ENCODE data around the gene HYCC1. TPM values are rescaled to one million over a fixed set of nuclear protein-coding genes. Genes with fewer than 3 reads are reported as not detected.

HYCC1 gene
- polyA plus RNA-seq, 1 donor = 20.7 TPM

DNA sequence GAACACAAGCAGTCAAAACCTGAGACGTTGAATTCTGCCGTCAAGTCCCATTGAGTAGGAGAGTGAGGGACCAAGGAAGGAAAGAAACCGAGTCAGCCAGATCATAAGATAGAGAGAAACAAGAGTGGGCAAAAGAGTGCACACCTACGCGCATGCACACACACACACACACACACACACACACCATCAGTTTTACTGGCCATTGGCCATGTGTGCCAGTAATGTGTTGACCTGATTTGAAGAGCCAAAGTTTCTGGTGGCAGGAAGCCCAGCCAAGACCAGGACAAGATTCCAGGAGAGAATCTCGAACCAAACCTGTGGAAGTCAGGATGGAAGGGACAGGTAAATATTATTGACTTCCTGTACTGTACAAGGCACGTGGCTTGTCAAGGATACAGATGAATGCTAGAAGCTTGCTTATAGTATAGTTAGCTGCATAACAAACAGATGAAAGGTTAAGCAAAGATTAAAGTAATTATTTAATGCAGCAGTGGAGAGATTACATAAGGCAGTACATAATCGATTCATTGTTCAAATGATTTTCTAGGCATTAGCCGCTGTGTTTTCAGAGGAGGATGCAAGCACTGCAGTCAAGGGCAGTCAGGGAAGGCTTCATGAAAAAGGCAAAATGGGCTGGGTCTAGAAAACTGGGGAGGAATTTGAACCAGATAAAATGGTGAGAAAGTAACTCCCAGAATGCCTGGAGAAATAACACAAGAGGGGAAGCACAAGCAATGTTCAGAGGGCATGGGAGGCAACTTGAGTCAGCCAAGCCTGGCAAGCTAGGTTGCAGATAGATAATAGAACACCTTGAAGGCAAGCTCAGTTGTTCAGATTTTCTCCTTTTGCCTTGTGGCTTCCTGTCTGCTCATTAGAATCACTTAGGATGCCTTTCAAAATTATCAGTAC, 2.7 kb upstream of the HYCC1 start:
- DNase-seq (ENCODE audit: low read depth) = no peak

- no peak for DNase-seq (ENCODE audit: low read depth)
Measured at GRCh38 chr7:23014681-23015080, 751 bp upstream of the HYCC1 start.

DNA sequence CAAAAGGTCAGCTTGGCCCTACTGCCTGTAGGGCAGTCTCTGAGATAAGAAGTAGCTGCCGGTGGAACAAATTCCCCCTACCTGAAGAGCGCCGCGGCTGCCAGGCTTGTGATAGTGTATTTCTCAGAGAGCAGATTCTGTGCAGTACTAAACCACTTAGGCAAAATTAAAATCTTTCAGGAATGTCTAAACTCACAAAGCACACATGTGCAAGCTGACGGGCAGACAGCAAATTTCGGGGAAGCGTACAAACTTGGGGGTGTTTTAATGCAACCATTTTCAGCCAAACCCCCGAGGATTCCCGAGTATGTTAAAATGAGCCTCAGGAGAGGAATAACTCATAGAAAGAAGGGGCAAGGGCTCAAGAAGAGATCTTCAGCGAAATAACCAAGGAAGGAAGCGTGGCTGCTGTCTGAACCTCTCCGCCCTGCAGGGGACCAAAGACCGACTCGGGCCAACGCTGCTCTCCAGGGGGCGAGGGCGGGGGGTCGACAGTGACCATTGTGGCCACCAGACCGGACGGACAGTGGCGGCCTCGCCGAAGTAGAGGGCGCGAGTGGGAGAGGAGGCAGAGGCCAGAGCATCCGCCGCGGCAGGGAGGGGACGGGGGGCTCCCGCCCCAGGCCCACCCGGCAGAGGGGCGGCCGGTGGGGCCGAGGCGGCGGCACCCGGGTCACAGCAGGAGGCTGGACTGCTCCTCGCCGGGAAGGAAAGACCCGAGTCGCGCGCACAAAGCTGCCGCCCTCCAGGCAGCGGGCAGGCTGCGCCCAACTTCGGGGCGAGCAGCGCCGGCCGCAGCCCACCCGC, 819 bp downstream of the HYCC1 start:
- DNase-seq (ENCODE audit: low read depth) = no peak

DNA sequence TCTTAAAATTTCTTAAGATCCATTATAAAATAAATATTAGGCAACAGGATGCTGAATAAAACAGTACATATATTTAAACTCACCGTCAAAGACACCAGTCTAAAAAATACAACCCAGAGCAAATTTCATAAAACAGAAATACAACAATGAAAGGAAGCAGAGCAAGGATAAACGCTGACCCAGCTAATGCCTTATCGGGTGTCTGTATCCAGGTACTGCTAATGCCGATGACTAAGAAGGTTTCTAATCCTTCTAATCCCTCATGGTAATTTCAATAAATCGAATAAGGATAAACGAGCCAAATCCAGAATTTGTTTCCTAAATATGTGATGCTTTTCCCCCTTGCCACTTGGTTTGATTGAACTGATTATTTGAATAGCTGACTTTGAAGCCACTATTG, 1.7 kb downstream of the HYCC1 start:
- DNase-seq (ENCODE audit: low read depth) = no peak

- DNase-seq (ENCODE audit: low read depth) = no peak
Measured at GRCh38 chr7:23011222-23011924, 2.6 kb downstream of the HYCC1 start.

- no peak for DNase-seq (ENCODE audit: low read depth)
Measured at GRCh38 chr7:23009303-23009702, 4.6 kb downstream of the HYCC1 start.

- no peak for DNase-seq (ENCODE audit: low read depth)
Measured at GRCh38 chr7:23004247-23004520, 9.7 kb downstream of the HYCC1 start.

GRCh38 chr7:23003505-23004246, 10.3 kb downstream of the HYCC1 start:
- DNase-seq (ENCODE audit: low read depth) = no peak

DNA sequence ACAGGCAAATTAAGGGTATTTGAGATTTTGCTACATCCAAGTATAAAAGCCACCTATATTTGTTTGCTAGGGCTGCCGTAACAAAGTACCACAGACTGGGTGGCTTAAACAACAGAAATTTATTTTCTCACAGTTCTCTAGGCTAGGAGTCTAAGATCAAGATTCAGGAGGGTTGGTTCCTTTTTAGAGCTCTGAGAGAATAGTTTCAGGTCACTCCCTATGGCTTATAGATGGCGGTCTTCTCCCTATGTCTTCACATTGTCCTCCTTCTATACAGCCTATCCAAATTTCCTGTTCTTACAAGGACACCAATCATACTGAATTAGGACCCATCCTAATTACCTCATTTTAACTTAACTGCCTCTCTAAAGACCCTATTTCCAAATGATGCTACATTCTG, 11.2 kb downstream of the HYCC1 start:
- DNase-seq (ENCODE audit: low read depth) = no peak

DNA sequence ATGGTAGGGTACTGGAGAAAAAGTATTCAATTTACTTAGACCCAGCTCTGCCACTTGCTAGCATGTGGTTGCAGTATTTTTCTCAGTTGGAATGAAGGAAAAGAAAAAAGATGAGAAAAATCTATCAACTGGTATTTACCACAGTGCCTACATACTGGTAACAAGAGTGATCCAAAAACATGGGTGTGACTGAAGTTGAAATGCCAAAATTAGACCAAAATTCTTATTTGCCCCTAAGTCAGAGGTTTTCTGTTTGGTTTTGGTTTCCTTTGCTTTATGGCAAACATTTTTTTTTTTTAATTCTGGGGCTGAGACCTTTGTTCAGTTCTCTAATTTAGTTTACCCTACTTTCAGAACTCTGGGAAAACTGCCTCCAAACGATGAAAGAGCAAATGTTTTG, 12.3 kb downstream of the HYCC1 start:
- DNase-seq (ENCODE audit: low read depth) = no peak

DNA sequence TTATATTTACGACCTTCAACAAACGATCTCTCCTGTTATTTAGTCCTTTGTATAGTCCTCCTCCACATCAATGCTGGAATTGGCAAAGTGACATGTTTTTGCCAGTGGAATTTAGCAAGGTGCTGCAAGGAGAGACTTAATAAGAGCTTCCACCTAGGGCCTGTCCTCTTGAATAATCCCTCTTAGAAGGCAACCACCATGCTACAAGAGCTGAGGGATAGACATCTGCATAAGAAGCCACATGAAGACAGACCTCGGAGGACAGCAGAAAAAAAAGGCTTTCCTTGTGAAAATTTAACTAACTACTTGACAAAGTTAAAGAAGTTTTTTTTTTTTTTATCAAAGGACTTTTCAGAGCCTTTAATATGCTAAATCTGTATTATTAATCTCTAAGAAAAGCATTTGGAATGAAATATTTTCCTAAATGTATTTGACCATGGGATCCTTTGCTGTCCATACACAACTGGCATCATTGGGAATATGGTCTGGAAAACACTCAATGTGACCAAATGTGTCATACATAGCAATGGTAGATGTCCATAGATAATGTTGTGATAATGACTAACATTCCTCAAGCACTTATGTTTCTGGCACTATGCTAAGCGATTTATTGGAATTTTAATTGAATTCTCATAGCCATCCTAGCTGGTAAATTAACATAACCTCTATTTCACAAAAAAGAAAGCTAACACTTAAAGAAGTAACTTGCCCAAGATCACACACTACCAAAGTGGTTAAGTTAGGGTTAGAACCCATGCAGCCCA, 13.2 kb downstream of the HYCC1 start:
- DNase-seq (ENCODE audit: low read depth) = no peak

DNA sequence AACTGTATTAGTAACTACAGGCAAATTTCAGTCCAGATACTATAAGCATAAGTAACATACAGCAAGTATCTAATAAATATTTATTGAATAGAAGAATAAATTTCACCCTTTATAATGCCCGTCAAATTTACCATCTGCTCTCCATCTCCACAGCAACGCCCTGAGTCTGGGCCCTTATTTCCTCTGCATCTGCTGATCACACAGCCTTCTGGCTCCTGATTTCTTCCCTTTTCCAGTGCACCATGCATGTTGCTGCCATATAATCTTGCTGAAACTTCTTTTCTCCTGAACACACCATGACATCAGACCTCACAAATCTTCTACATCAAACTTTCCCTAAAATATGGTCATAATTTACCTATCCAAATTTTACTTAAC, 15.4 kb downstream of the HYCC1 start:
- no peak for DNase-seq (ENCODE audit: low read depth)

GRCh38 chr7:22997871-22998518, 15.9 kb downstream of the HYCC1 start:
- DNase-seq (ENCODE audit: low read depth) = no peak

- no peak for DNase-seq (ENCODE audit: low read depth)
Measured at GRCh38 chr7:22996470-22996869, 17.5 kb downstream of the HYCC1 start.

GRCh38 chr7:22995011-22995410, 18.9 kb downstream of the HYCC1 start:
- no peak for DNase-seq (ENCODE audit: low read depth)

DNA sequence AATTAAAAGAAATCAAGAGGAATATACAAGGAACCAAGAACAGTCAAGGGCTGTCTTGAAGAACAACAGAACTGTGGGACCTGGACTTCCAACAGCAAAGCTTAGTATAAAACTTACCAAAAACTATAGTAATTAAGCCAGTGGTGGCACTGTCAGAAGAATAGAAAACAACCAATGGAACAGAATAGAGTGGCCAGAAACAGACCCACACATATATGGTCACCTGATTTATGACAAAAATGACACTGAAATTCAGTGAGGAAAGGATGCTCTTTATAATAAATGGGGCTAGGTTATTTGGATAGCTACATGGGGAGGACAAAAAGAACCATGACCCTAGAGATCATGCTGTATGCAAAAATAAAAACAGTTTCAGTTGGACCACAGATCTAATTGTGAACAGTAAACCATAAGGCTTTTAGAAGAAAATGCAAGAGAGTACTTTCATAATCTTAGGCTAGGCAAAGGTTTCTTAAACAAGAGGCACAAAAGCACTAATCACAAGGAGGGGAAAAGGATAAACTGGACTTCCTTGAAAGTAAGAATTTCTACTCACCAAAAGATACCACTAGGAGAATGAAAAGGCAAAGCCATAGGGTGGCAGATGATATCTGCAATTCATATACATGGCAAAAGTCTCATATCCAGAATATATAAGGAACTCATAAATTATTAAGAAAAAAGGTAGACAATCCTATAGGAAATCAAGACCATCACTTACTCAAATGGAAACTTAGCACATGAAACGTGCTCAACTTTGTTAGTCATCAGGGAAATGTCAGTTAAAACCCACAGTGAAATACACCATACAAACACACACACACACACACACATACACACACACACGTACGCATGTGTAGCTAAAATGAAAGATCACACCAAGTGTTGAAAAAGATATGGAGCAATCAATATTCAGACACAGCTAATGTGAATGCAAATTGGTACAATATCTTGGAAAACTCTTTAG, 20.8 kb downstream of the HYCC1 start:
- DNase-seq (ENCODE audit: low read depth) = no peak

GRCh38 chr7:22990588-22990949, 23.4 kb downstream of the HYCC1 start:
- no peak for DNase-seq (ENCODE audit: low read depth)

GRCh38 chr7:22989643-22990587, 24.0 kb downstream of the HYCC1 start:
- no peak for DNase-seq (ENCODE audit: low read depth)
